ENCODE results near the gene CTSZ. TPM values are rescaled to one million over a fixed set of nuclear protein-coding genes. Genes with fewer than 3 reads are reported as not detected.
A peak's percentile ranks its signal among the peaks of the same experiment; 100 is the strongest.

CTSZ gene
- total and polyA plus RNA-seq, 10 of the 15 experiments (the other 5 are each of a cell fraction or from before 2014, with no cell fraction given) = 6.0 to 301 (median 154) TPM

DNA sequence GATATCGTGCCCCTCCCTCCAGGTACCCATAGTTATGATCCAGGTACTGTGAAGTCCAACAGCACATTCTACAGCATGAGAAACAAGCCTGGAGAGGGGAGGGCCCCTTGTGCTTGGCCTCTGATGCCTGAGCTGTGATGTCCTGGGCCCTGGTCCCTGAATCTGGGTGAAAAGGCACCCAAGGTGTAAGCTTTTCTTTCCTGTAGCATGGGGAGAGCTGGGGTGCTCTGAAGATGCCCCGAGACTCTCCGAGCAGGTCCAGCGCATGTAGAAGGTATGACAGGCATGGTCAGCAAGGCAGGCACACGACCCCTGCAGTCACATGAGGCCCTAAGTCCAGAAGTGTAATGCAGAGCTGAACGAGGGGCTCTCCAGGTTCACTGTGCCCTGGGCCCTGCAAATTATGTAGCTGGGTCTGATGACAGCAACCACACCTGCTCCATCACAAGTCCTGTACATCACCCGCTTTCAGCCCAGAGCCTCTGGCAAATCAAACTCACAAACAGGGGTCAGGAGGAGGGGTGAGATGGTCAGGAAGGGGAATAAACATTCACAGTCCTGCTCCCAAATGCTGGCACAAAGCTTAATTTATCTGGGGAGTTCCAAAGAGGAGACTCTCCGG is 1.8 kb upstream of the CTSZ start:
- no peak for TF ChIP-seq MTA2 (IDR thresholded peaks at IDR 0.05; ENCODE audit: low read depth)
- no peak for TF ChIP-seq BHLHE40 (IDR thresholded peaks at IDR 0.05; ENCODE audit: borderline replicate concordance in 1 of 2, low read depth in 2 of 2, low read length in 1 of 2)
- no peak for TF ChIP-seq SRF (IDR thresholded peaks at IDR 0.05; ENCODE audit: low read depth in 2 of 2, low read length in 2 of 2)
- TF ChIP-seq, protein P1, sequence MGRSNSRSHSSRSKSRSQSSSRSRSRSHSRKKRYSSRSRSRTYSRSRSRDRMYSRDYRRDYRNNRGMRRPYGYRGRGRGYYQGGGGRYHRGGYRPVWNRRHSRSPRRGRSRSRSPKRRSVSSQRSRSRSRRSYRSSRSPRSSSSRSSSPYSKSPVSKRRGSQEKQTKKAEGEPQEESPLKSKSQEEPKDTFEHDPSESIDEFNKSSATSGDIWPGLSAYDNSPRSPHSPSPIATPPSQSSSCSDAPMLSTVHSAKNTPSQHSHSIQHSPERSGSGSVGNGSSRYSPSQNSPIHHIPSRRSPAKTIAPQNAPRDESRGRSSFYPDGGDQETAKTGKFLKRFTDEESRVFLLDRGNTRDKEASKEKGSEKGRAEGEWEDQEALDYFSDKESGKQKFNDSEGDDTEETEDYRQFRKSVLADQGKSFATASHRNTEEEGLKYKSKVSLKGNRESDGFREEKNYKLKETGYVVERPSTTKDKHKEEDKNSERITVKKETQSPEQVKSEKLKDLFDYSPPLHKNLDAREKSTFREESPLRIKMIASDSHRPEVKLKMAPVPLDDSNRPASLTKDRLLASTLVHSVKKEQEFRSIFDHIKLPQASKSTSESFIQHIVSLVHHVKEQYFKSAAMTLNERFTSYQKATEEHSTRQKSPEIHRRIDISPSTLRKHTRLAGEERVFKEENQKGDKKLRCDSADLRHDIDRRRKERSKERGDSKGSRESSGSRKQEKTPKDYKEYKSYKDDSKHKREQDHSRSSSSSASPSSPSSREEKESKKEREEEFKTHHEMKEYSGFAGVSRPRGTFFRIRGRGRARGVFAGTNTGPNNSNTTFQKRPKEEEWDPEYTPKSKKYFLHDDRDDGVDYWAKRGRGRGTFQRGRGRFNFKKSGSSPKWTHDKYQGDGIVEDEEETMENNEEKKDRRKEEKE (IDR thresholded peaks at IDR 0.05) = no peak
- TF ChIP-seq SUZ12 (IDR thresholded peaks at IDR 0.05; ENCODE audit: unreplicated experiment) = no peak
- TF ChIP-seq PAX5 (IDR thresholded peaks at IDR 0.05; ENCODE audit: borderline replicate concordance, low read depth, low read length) = no peak
- TF ChIP-seq POLR2A (IDR thresholded peaks at IDR 0.05; ENCODE audit: low read depth, low read length) = no peak
- no peak for TF ChIP-seq RB1 (IDR thresholded peaks at IDR 0.05; ENCODE audit: borderline replicate concordance)
- no peak for TF ChIP-seq RFX5 (IDR thresholded peaks at IDR 0.05; ENCODE audit: low read depth, low read length)
- TF ChIP-seq, protein P2, sequence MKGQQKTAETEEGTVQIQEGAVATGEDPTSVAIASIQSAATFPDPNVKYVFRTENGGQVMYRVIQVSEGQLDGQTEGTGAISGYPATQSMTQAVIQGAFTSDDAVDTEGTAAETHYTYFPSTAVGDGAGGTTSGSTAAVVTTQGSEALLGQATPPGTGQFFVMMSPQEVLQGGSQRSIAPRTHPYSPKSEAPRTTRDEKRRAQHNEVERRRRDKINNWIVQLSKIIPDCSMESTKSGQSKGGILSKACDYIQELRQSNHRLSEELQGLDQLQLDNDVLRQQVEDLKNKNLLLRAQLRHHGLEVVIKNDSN (IDR thresholded peaks at IDR 0.05; ENCODE audit: borderline replicate concordance, extremely low read length, insufficient read depth, low read depth, low read length) = no peak
- TF ChIP-seq, protein P3, sequence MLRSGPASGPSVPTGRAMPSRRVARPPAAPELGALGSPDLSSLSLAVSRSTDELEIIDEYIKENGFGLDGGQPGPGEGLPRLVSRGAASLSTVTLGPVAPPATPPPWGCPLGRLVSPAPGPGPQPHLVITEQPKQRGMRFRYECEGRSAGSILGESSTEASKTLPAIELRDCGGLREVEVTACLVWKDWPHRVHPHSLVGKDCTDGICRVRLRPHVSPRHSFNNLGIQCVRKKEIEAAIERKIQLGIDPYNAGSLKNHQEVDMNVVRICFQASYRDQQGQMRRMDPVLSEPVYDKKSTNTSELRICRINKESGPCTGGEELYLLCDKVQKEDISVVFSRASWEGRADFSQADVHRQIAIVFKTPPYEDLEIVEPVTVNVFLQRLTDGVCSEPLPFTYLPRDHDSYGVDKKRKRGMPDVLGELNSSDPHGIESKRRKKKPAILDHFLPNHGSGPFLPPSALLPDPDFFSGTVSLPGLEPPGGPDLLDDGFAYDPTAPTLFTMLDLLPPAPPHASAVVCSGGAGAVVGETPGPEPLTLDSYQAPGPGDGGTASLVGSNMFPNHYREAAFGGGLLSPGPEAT (IDR thresholded peaks at IDR 0.05; ENCODE audit: low read depth) = no peak
- TF ChIP-seq, protein P4, sequence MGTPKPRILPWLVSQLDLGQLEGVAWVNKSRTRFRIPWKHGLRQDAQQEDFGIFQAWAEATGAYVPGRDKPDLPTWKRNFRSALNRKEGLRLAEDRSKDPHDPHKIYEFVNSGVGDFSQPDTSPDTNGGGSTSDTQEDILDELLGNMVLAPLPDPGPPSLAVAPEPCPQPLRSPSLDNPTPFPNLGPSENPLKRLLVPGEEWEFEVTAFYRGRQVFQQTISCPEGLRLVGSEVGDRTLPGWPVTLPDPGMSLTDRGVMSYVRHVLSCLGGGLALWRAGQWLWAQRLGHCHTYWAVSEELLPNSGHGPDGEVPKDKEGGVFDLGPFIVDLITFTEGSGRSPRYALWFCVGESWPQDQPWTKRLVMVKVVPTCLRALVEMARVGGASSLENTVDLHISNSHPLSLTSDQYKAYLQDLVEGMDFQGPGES (IDR thresholded peaks at IDR 0.05) = no peak
- peaks cover 36% of the 10 kb centered on the region for H3K79me2 ChIP-seq (ENCODE audit: control insufficient read depth, insufficient read depth, low read length)
- FAIRE-seq = no peak
- no peaks in the 10 kb centered on the region for H4K20me1 ChIP-seq (ENCODE audit: control insufficient read depth, insufficient read depth)
- intact Hi-C loops (cut with micrococcal nuclease; ENCODE audit: unreplicated experiment) (no loop called here), in situ Hi-C loops (cut with MboI) (loop anchor here (10.0 kb wide), 2 partner anchors 554 to 1614 kb away; partner anchors contain the start of gene RBM38)
- no peak for ATAC-seq
- no peak overlapping the region for H3K4me2 ChIP-seq (ENCODE audit: control insufficient read depth, insufficient read depth)
- H3K9ac ChIP-seq (ENCODE audit: control insufficient read depth, insufficient read depth, low read length) = no peak overlapping the region
- SMC1A ChIA-PET (ENCODE audit: uncharacterized antibody, unreplicated experiment) = interaction anchor here (0.6 to 2.2 kb wide), 15 partner anchors 8 to 214 kb away, joined by 3 to 22 read pairs (median 4); partner anchors contain the start of gene ATP5F1E
- H3K4me3 ChIP-seq = no peak overlapping the region
- H3K36me3 ChIP-seq (ENCODE audit: control insufficient read depth in 2 of 2, insufficient read depth in 2 of 2, low read length in 1 of 2) = peaks cover 0 to 3% of the 10 kb centered on the region in 2 experiments; a peak in 2 of 4 replicates
- POLR2A ChIA-PET = interaction anchor here (0.8 to 2.2 kb wide), 5 partner anchors 15 to 102 kb away, joined by 3 to 15 read pairs (median 6); partner anchors contain the start of gene ATP5F1E
- RAD21 ChIA-PET (ENCODE audit: unreplicated experiment) = interaction anchor here (0.7 to 2.6 kb wide), 7 partner anchors 23 to 149 kb away, joined by 3 to 15 read pairs (median 4); partner anchors contain the start of genes ATP5F1E and PRELID3B
- H3K27ac ChIP-seq (ENCODE audit: control insufficient read depth, insufficient read depth) = peak overlapping the region; percentile 95; the same call in 1 of the 2 replicates
- BruUV-seq (replicated peaks) = no TSS peak
- DNase-seq (ENCODE audit: low read depth, low spot score) = no peak
- H3K27me3 ChIP-seq (replicated peaks in 1 of 2; ENCODE audit: control insufficient read depth in 2 of 2, insufficient read depth in 2 of 2, low read length in 1 of 2) = no peaks in the 10 kb centered on the region
- no peak overlapping the region for H2AFZ ChIP-seq (ENCODE audit: control insufficient read depth, low read depth, low read length)
- 86% methylated on average over 8 of the region's 8 CpGs for WGBS (ENCODE audit: insufficient coverage, insufficient replicate concordance, low lambda C conversion rate, missing lambda C conversion rate)
- CTCF ChIA-PET = interaction anchor here (0.9 to 1.6 kb wide), 3 partner anchors 9 to 79 kb away, joined by 3 to 5 read pairs (median 4); no protein-coding TSS in a partner anchor
- no peaks in the 10 kb centered on the region for H3K9me3 ChIP-seq (replicated peaks; ENCODE audit: control insufficient read depth, insufficient read depth, low read length)
- H3K4me1 ChIP-seq (ENCODE audit: control insufficient read depth, insufficient read depth, low read length) = peaks cover 20% of the 10 kb centered on the region

All from GM12878 (cell line).